Stimulated activated CD4-positive, alpha-beta T cell treated with anti-CD3 and anti-CD28 coated beads, TNF-alpha, amount 100 ng/mL, for 24 hours (primary cell): ENCODE results near the gene MC3R.
"Not testable (repeated sequence)": the region's sequence is repeated elsewhere in the genome, so short reads cannot be mapped to it uniquely, and the experiment has no call there.

ENCODE experiments used
- DNase-seq, 3 experiments: peaks; one replicate each; pipeline ENCODE4 v3.0.0-alpha.2; 2020; ENCODE audit warnings: low read depth in 3 of 3

The MC3R gene

GRCh38 chr20:56247954-56248782 is at the start of gene MC3R:
Gene MC3R (plus strand): TSS chr20:56248732. CDS start chr20:56248844, 112 bp downstream.
- peak in 2 of 3 experiments; percentile 6 to 39 for DNase-seq

GRCh38 chr20:56200456-56200855 is 48.1 kb upstream of the MC3R start:
- no peak for DNase-seq

GRCh38 chr20:56202493-56203077 is 45.9 kb upstream of the MC3R start:
- no peak for DNase-seq

- DNase-seq, result no peak
Measured at GRCh38 chr20:56204206-56204605, 44.3 kb upstream of the MC3R start.

GRCh38 chr20:56205346-56205745 is 43.2 kb upstream of the MC3R start:
- no peak for DNase-seq

- no peak for DNase-seq
Measured at GRCh38 chr20:56207656-56208055, 40.9 kb upstream of the MC3R start.

GRCh38 chr20:56208121-56208520 is 40.4 kb upstream of the MC3R start:
- DNase-seq, result no peak

- DNase-seq, result no peak
Measured at GRCh38 chr20:56211051-56211450, 37.5 kb upstream of the MC3R start.

- no peak for DNase-seq
Measured at GRCh38 chr20:56212091-56212490, 36.4 kb upstream of the MC3R start.

GRCh38 chr20:56213321-56213720 is 35.2 kb upstream of the MC3R start:
- DNase-seq, result no peak

GRCh38 chr20:56215115-56215514 is 33.4 kb upstream of the MC3R start:
- DNase-seq, result no peak

GRCh38 chr20:56217829-56218228 is 30.7 kb upstream of the MC3R start:
- no peak for DNase-seq

GRCh38 chr20:56221186-56221585 is 27.3 kb upstream of the MC3R start:
- DNase-seq, result not testable (repeated sequence)

GRCh38 chr20:56222201-56222600 is 26.3 kb upstream of the MC3R start:
- DNase-seq, result no peak

- no peak for DNase-seq
Measured at GRCh38 chr20:56222945-56223344, 25.6 kb upstream of the MC3R start.

- no peak for DNase-seq
Measured at GRCh38 chr20:56223352-56223751, 25.2 kb upstream of the MC3R start.

GRCh38 chr20:56228021-56228420 is 20.5 kb upstream of the MC3R start:
- DNase-seq, result no peak

GRCh38 chr20:56229812-56230211 is 18.7 kb upstream of the MC3R start:
- DNase-seq, result no peak

GRCh38 chr20:56234110-56234509 is 14.4 kb upstream of the MC3R start:
- DNase-seq, result no peak

- no peak for DNase-seq
Measured at GRCh38 chr20:56237335-56237734, 11.2 kb upstream of the MC3R start.

GRCh38 chr20:56244259-56244658 is 4.3 kb upstream of the MC3R start:
- DNase-seq, result no peak

GRCh38 chr20:56245761-56246160 is 2.8 kb upstream of the MC3R start:
- no peak for DNase-seq

GRCh38 chr20:56249244-56249955 is 868 bp downstream of the MC3R start:
- DNase-seq, result peak in 2 of 3 experiments; percentile 4 to 41
